Measurements from ENCODE around the gene PLEKHM3. TPM values are rescaled to one million over a fixed set of nuclear protein-coding genes. Genes with fewer than 3 reads are reported as not detected.
A peak's percentile ranks its signal among the peaks of the same experiment; 100 is the strongest.

The PLEKHM3 gene
- total RNA-seq, 1 experiment from 2014 or later = 2.5 TPM

- H3K27ac ChIP-seq (ENCODE audit: low read length) = peak overlapping the region; percentile 40; the same call in 1 of the 2 replicates
- peak; percentile 58 for ATAC-seq
- no peak for TF ChIP-seq SIN3A (IDR thresholded peaks at IDR 0.05; ENCODE audit: borderline replicate concordance, insufficient read depth, low read depth, low read length)
- no peak for TF ChIP-seq POLR2AphosphoS5 (IDR thresholded peaks at IDR 0.05; ENCODE audit: low read depth, low read length)
- no peak for TF ChIP-seq CTCF (IDR thresholded peaks at IDR 0.05)
- TF ChIP-seq REST (IDR thresholded peaks at IDR 0.05; ENCODE audit: insufficient read depth in 1 of 2, low read depth in 2 of 2, low read length in 1 of 2) = no peak
- no peak for TF ChIP-seq TCF7L2 (IDR thresholded peaks at IDR 0.05; ENCODE audit: low read depth, low read length)
- in situ Hi-C loops (cut with HindIII; ENCODE audit: low pct_unique_long_range_greater_than_20kb, low sequenced_read_pairs) (no loop called here), intact Hi-C loops (cut with micrococcal nuclease; ENCODE audit: unreplicated experiment) (no loop called here)
- ChIA-PET CTCF (interaction anchor here (0.7 kb wide), 1 partner anchor 37 kb away, joined by 4 read pairs; no protein-coding TSS in a partner anchor), POLR2A (no interaction called here)
- no TSS peak for BruUV-seq (replicated peaks)
- peaks cover 19% of the 10 kb centered on the region for H3K4me1 ChIP-seq (ENCODE audit: control insufficient read depth, insufficient read depth, low read length)
- no peaks in the 10 kb centered on the region for H3K9me3 ChIP-seq (ENCODE audit: control insufficient read depth, insufficient read depth, low read depth, low read length)
- no peaks in the 10 kb centered on the region for H3K27me3 ChIP-seq (ENCODE audit: control insufficient read depth, insufficient read depth, low read length)
- no peaks in the 10 kb centered on the region for H3K36me3 ChIP-seq (ENCODE audit: control insufficient read depth, insufficient read depth, low read length)
- peak overlapping the region in 1 of 2 experiments; percentile 4; a peak in 1 of 4 replicates for H3K4me3 ChIP-seq (ENCODE audit: low read depth in 2 of 2, low read length in 2 of 2)
- no peak for DNase-seq (ENCODE audit: low read depth, low spot score)
Observed at GRCh38 chr2:207828361-207829057, 196.8 kb downstream of the PLEKHM3 start.

- Histone ChIP-seq H3K36me3 (ENCODE audit: control insufficient read depth, insufficient read depth, low read length) (no peaks in the 10 kb centered on the region), H3K4me3 (ENCODE audit: low read depth in 2 of 2, low read length in 2 of 2) (no peak overlapping the region), H3K9me3 (ENCODE audit: control insufficient read depth, insufficient read depth, low read depth, low read length) (no peaks in the 10 kb centered on the region), H3K4me1 (ENCODE audit: control insufficient read depth, insufficient read depth, low read length) (peaks cover 19% of the 10 kb centered on the region), H3K27me3 (ENCODE audit: control insufficient read depth, insufficient read depth, low read length) (no peaks in the 10 kb centered on the region), H3K27ac (ENCODE audit: low read length) (no peak overlapping the region)
- no TSS peak for BruUV-seq (replicated peaks)
- DNase-seq (ENCODE audit: low read depth, low spot score) (no peak), ATAC-seq (no peak)
- in situ Hi-C loops (cut with HindIII; ENCODE audit: low pct_unique_long_range_greater_than_20kb, low sequenced_read_pairs) (no loop called here), intact Hi-C loops (cut with micrococcal nuclease; ENCODE audit: unreplicated experiment) (no loop called here)
- ChIA-PET CTCF (no interaction called here), POLR2A (interaction anchor here (0.6 kb wide), 1 partner anchor 104 kb away, joined by 3 read pairs; no protein-coding TSS in a partner anchor)
- no peak for TF ChIP-seq REST (IDR thresholded peaks at IDR 0.05; ENCODE audit: insufficient read depth in 1 of 2, low read depth in 2 of 2, low read length in 1 of 2)
- no peak for TF ChIP-seq TCF7L2 (IDR thresholded peaks at IDR 0.05; ENCODE audit: low read depth, low read length)
- TF ChIP-seq POLR2AphosphoS5 (IDR thresholded peaks at IDR 0.05; ENCODE audit: low read depth, low read length) = no peak
- no peak for TF ChIP-seq CTCF (IDR thresholded peaks at IDR 0.05)
- no peak for TF ChIP-seq SIN3A (IDR thresholded peaks at IDR 0.05; ENCODE audit: borderline replicate concordance, insufficient read depth, low read depth, low read length)
Observed at GRCh38 chr2:207825978-207826377, 199.3 kb downstream of the PLEKHM3 start.

Measured in Panc1 (cell line).